Vagina (tissue), 2 donors: ENCODE measurements around the gene DNAJC21. TPM values are rescaled to one million over a fixed set of nuclear protein-coding genes. Genes with fewer than 3 reads are reported as not detected.

Experiments
- DNase-seq, 2 donors: peaks; one replicate each; pipeline ENCODE4 v3.0.0-alpha.2; 2017; ENCODE audit errors: extremely low spot score in 2 of 2
- H3K27ac ChIP-seq: fragments of 200-600 bp; sonication (generic); one replicate; pipeline ENCODE4 v1.5.1; 2019
- H3K27me3 ChIP-seq: fragments of 200-600 bp; sonication (generic); one replicate; pipeline ENCODE4 v1.5.1; 2019
- H3K36me3 ChIP-seq, 2 donors: fragments of 200-600 bp; sonication (generic); one replicate each; pipeline ENCODE4 v1.5.1; 2017 to 2019
- H3K4me1 ChIP-seq: fragments of 200-600 bp; sonication (generic); one replicate; pipeline ENCODE4 v1.5.1; 2019
- H3K4me3 ChIP-seq, 2 donors: fragments of 200-600 bp; sonication (generic); 1 replicate in 1 of 2; 2 replicates in 1 of 2; pipeline ENCODE4 v1.5.1; 2016 to 2019
- H3K9me3 ChIP-seq: fragments of 200-600 bp; sonication (generic); one replicate; pipeline ENCODE4 v1.5.1; 2019
- POLR2A ChIP-seq, 2 donors: fragments of 450-650 bp; IDR thresholded peaks; one replicate each; pipeline ENCODE4 v1.6.1; 2017; ENCODE audit warnings: antibody characterized with exemption in 2 of 2, mild to moderate bottlenecking in 2 of 2, moderate library complexity in 2 of 2
- POLR2AphosphoS5 ChIP-seq, 2 donors: sonication (generic); formaldehyde crosslinking; IDR thresholded peaks; one replicate each; pipeline ENCODE4 v1.9.0; 2017; ENCODE audit warnings: antibody characterized with exemption in 2 of 2, mild to moderate bottlenecking in 2 of 2, low read depth in 1 of 2; ENCODE audit not compliant: insufficient read depth in 1 of 2
- intact Hi-C: fragments of 100-400 bp; cut with DNase I; formaldehyde crosslinking; loops from one replicate; pipeline ENCODE4 v1.15.1; 2023
- total RNA-seq: library from RNA; depleted of rRNA; stranded (reverse); fragments of >200 nt; gene quantifications from one replicate; pipeline ENCODE4 v1.2.3, GENCODE V29; 2016
- TF ChIP-seq, protein P1 (sequence below), 3 experiments: fragments of 450-650 bp in 2 of 3; fragments of 200-600 bp in 1 of 3; sonication (generic) in 1 of 3; IDR thresholded peaks; one replicate each; pipeline ENCODE4 v1.5.1; 2017 to 2019; ENCODE audit warnings: antibody characterized with exemption in 3 of 3, mild to moderate bottlenecking in 2 of 3, moderate library complexity in 2 of 3

The DNAJC21 gene
- total RNA-seq, 1 donor from 2014 or later = 38.5 TPM

GRCh38 chr5:34892414-34892813, 36.9 kb upstream of the DNAJC21 start:
- TF ChIP-seq POLR2AphosphoS5 (IDR thresholded peaks at IDR 0.05; ENCODE audit: insufficient read depth in 1 of 2, low read depth in 1 of 2) = no peak
- TF ChIP-seq POLR2A (IDR thresholded peaks at IDR 0.05) = no peak
- TF ChIP-seq, protein P1, sequence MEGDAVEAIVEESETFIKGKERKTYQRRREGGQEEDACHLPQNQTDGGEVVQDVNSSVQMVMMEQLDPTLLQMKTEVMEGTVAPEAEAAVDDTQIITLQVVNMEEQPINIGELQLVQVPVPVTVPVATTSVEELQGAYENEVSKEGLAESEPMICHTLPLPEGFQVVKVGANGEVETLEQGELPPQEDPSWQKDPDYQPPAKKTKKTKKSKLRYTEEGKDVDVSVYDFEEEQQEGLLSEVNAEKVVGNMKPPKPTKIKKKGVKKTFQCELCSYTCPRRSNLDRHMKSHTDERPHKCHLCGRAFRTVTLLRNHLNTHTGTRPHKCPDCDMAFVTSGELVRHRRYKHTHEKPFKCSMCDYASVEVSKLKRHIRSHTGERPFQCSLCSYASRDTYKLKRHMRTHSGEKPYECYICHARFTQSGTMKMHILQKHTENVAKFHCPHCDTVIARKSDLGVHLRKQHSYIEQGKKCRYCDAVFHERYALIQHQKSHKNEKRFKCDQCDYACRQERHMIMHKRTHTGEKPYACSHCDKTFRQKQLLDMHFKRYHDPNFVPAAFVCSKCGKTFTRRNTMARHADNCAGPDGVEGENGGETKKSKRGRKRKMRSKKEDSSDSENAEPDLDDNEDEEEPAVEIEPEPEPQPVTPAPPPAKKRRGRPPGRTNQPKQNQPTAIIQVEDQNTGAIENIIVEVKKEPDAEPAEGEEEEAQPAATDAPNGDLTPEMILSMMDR (IDR thresholded peaks at IDR 0.05) = no peak
- intact Hi-C loops = no loop called here
- no peak overlapping the region for H3K27ac ChIP-seq

GRCh38 chr5:34894716-34895115, 34.6 kb upstream of the DNAJC21 start:
- no peaks in the 10 kb centered on the region for H3K27me3 ChIP-seq
- no peak overlapping the region for H3K27ac ChIP-seq
- DNase-seq = no peak
- no peaks in the 10 kb centered on the region for H3K4me1 ChIP-seq
- no peaks in the 10 kb centered on the region for H3K36me3 ChIP-seq
- no peak for TF ChIP-seq POLR2A (IDR thresholded peaks at IDR 0.05)
- TF ChIP-seq, protein P1 (IDR thresholded peaks at IDR 0.05) = no peak
- no peak for TF ChIP-seq POLR2AphosphoS5 (IDR thresholded peaks at IDR 0.05; ENCODE audit: insufficient read depth in 1 of 2, low read depth in 1 of 2)
- no peak overlapping the region for H3K4me3 ChIP-seq
- H3K9me3 ChIP-seq = no peaks in the 10 kb centered on the region
- intact Hi-C loops = loop anchor here (2.0 kb wide), 1 partner anchor 408 kb away; no protein-coding TSS in a partner anchor

More at GRCh38 chr5:34892414-34892813, 36.9 kb upstream of the DNAJC21 start:
- Histone ChIP-seq H3K9me3 (no peaks in the 10 kb centered on the region), H3K4me3 (no peak overlapping the region), H3K27me3 (no peaks in the 10 kb centered on the region), H3K36me3 (no peaks in the 10 kb centered on the region), H3K4me1 (no peaks in the 10 kb centered on the region)
- no peak for DNase-seq

DNA sequence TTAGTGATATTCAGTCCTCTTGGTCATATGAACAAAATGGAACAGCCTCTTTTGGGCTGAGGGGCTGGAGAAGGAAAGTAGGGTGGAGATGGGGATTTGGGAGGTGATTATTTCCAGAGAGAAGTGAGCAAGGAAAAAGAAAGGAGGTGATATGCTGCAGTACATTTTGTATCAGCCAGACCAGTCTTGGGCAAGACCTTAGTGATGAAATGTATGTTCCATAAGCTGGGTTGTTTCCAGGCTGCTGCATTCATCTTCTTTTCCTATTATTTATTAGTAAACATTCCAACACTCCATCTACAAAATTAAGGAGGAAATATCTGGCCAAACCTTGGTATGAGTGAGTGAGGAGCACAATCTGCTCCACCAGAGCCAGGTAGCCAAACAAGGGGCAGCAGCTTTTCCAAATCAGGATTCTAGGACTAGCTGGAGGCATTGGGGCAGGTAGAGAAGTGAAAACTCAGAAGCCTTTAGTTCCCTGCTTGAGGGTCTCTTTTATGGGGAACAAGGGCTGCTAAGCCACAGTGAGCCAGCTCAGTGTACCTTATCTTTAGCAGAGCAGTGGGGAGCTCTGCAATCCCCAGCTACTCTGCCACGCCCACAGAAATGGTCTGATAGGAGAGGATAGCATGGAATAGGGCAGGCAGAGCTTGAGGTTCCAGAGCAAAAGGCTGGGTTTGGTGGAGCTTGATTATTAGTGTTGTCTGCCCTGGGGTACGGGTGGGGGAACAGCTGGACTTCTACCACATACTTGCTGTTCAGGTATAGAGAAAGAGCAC, 33.5 kb upstream of the DNAJC21 start:
- DNase-seq = no peak
- Histone ChIP-seq H3K27ac (no peak overlapping the region), H3K9me3 (no peaks in the 10 kb centered on the region), H3K4me1 (no peaks in the 10 kb centered on the region), H3K36me3 (no peaks in the 10 kb centered on the region), H3K4me3 (no peak overlapping the region), H3K27me3 (no peaks in the 10 kb centered on the region)
- TF ChIP-seq POLR2AphosphoS5 (IDR thresholded peaks at IDR 0.05; ENCODE audit: insufficient read depth in 1 of 2, low read depth in 1 of 2) (no peak), POLR2A (IDR thresholded peaks at IDR 0.05) (no peak)
- TF ChIP-seq, protein P1 (IDR thresholded peaks at IDR 0.05) = no peak
- intact Hi-C loops = loop anchor here (2.0 kb wide), 1 partner anchor 409 kb away; no protein-coding TSS in a partner anchor

- Histone ChIP-seq H3K4me3 (no peak overlapping the region), H3K36me3 (peaks cover 0 to 5% of the 10 kb centered on the region in 2 donors), H3K4me1 (no peaks in the 10 kb centered on the region), H3K9me3 (no peaks in the 10 kb centered on the region), H3K27ac (no peak overlapping the region), H3K27me3 (no peaks in the 10 kb centered on the region)
- TF ChIP-seq POLR2AphosphoS5 (IDR thresholded peaks at IDR 0.05; ENCODE audit: insufficient read depth in 1 of 2, low read depth in 1 of 2) (no peak), POLR2A (IDR thresholded peaks at IDR 0.05) (no peak)
- TF ChIP-seq, protein P1 (IDR thresholded peaks at IDR 0.05) = no peak
- DNase-seq = no peak
- intact Hi-C loops = no loop called here
Measured at GRCh38 chr5:34897646-34898045, 31.7 kb upstream of the DNAJC21 start.
